SK-N-SH (cell line): ENCODE data around the gene COLEC11.

Experiments used
- CTCF ChIP-seq: fragments of 200-600 bp; sonication (generic); IDR thresholded peaks from 2 replicates; pipeline ENCODE4 v1.6.1; 2017; ENCODE audit warnings: antibody characterized with exemption, mild to moderate bottlenecking, moderate library complexity
- EP300 ChIP-seq, 2 experiments: IDR thresholded peaks; 2 replicates each; pipeline versions ENCODE4 v1.4.0 to v1.6.1; 2012; ENCODE audit warnings: borderline replicate concordance in 1 of 2, low read depth in 1 of 2, low read length in 1 of 2
- GATA2 ChIP-seq: sonication (generic); formaldehyde crosslinking; IDR thresholded peaks from 2 replicates; pipeline ENCODE4 v1.5.0; 2020; ENCODE audit warnings: mild to moderate bottlenecking, missing genetic modification reagents
- JUND ChIP-seq: IDR thresholded peaks from 2 replicates; pipeline ENCODE4 v1.4.0; 2012
- RCOR1 ChIP-seq: fragments of 150-350 bp; IDR thresholded peaks from 2 replicates; pipeline ENCODE4 v1.6.1; 2017; ENCODE audit warnings: antibody characterized with exemption, low read length
- REST ChIP-seq: IDR thresholded peaks from 2 replicates; pipeline ENCODE4 v1.6.1; 2012; ENCODE audit warnings: mild to moderate bottlenecking, low read depth, low read length, moderate library complexity
- RFX5 ChIP-seq: IDR thresholded peaks from 2 replicates; pipeline ENCODE4 v1.6.1; 2012; ENCODE audit warnings: mild to moderate bottlenecking, improper control_type of control experiment, low read length
- YY1 ChIP-seq: IDR thresholded peaks from 2 replicates; pipeline ENCODE4 v1.4.0; 2012; ENCODE audit warnings: low read depth, mild to moderate bottlenecking

GRCh38 chr2:3625186-3625585 lies 30.3 kb downstream of the COLEC11 start:
- TF ChIP-seq YY1: no peak
- TF ChIP-seq REST: no peak
- TF ChIP-seq RFX5: no peak
- TF ChIP-seq RCOR1: no peak
- no peak for TF ChIP-seq JUND
- no peak for TF ChIP-seq CTCF
- TF ChIP-seq EP300 (IDR thresholded peaks at IDR 0.05; ENCODE audit: borderline replicate concordance in 1 of 2, low read depth in 1 of 2, low read length in 1 of 2): no peak
- no peak for TF ChIP-seq GATA2
